HG02763 (cell line): Measurements from ENCODE around the gene SMARCA2.
A peak's percentile ranks its signal among the peaks of the same experiment; 100 is the strongest.

Experiments used
- ATAC-seq: cut with Tn5 transposase; IDR thresholded peaks from one replicate; pipeline ENCODE4 v1.9.1; 2021; ENCODE audit warnings: mild to moderate bottlenecking, moderate library complexity; ENCODE audit not compliant: unreplicated experiment

Gene SMARCA2

DNA sequence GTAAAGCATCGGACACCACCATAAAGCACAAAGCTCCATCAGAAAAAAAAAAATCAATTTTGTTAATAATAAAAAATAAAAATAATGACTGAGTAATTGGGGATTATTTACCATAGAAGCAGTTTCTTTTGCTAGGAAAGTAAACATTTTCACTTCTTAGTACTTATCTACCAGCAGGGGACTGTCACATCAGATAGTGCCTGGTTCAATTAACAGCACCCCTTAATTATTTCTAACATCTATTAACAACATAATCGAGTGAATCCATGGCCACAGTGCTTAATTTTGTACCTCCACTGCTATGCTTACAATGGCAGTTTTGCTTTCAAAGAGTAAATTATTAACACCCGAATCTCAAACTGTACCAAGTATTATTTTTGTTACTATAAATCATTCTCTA lies 221.7 kb downstream of the SMARCA2 start:
- ATAC-seq, result no peak

DNA sequence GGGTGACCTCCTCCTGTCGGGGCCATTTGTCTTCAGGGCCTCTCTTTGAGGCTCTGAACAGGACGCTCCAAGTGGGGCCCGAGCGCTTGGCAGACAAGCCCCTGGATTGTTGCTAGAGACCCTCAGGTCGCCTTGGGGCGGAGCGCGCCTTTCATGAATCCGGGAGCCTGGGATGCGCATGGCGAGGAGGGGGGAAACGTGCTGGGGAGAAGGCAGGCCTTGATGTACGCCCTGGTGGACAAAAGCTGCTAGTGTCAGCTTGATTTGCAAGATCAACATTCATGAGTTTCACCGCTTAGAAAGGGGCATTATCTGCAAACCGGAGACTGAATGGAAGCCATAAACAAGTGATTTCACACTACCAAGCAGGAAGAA lies 226.3 kb downstream of the SMARCA2 start:
- ATAC-seq, result no peak

DNA sequence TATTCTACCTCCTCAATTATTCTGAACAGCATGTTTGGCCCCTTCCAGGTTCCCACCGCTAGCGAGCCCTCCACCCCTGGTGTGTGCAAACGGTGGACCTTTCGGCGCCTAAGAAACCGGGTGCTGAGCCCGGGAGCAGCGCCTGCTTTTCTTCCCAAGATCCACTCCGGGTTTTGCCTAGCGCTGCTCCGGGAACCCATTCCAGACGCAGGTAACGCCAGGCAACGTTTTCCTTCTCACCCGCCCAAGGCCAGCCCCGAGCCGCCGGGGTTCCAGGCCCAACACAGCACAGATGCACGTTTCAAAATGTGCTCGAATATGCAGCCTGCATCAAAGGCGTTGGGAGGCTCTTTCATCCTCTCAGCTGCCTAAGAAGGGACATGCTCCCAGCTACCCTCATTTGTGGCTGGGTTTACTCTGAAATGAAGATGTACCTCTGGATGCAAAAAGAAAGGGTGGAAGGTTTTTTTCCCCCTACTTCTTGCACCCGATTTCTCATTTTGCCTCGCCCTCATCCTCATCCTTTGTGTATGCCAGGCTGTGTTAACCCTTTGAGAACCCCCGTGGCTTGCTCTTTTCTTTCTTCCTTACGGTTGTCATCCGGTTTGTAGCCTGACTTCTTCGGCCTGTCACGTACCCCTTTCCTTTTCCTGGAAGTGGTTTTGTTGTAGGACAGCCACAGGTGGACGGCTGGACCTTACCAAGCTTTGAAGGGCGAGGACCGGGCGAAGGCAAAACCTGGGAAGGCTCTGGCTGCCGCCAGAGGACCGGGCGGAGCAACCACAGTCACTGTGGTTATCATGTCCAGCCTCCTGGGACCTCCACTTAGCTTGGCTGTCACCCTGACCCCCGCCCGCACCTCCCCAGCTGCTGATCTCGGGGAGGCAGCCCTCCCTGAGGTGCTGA lies 226.9 kb downstream of the SMARCA2 start:
- peak; percentile 86 for ATAC-seq

DNA sequence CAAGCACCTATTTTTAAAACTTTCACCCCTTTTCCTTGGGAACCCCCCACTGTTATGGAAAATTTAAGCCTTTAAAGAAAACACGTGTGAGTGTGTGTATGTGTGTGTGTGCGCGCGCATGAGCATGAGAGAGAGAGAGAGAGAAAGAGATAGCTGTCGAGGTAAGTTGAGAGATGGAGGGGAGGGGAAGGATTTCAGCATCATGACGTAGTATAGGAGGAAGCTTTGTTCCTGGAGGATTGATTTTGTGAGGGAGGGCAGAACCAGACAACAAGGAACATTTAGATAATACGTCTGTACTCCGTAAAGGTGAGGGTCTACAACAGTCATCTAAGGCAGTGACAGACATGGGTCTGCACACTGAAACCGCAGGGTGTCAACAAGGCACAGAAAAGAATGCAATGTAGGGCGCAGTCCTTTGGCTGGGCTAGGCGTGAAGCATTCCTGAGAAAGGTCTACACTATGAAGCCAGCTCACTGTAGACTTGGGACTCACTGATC lies 227.7 kb downstream of the SMARCA2 start:
- no peak for ATAC-seq
